ENCODE measurements around the gene TCF12.

The TCF12 gene

GRCh38 chr15:56936929-56937328 lies 18.5 kb downstream of the TCF12 start:
- no peak for DNase-seq (ENCODE audit: low spot score)
- H2BK5ac ChIP-seq (ENCODE audit: low read length) = no peak overlapping the region
- H3K18ac ChIP-seq (ENCODE audit: low read length) = no peak overlapping the region
- H3K4me1 ChIP-seq (ENCODE audit: control insufficient read depth in 2 of 2, insufficient read depth in 1 of 2, low read depth in 1 of 2, low read length in 2 of 2) = no peaks in the 10 kb centered on the region
- H4K91ac ChIP-seq (ENCODE audit: low read depth, low read length, poor library complexity) = no peak overlapping the region
- no peaks in the 10 kb centered on the region for H3K27me3 ChIP-seq (ENCODE audit: control insufficient read depth in 3 of 3, insufficient read depth in 3 of 3, low read depth in 1 of 3, low read length in 3 of 3)
- H3K4ac ChIP-seq (ENCODE audit: low read length) = no peak overlapping the region
- H3K79me1 ChIP-seq (ENCODE audit: low read depth, low read length) = no peaks in the 10 kb centered on the region
- H2BK120ac ChIP-seq (ENCODE audit: low read depth, low read length) = no peak overlapping the region
- H2BK12ac ChIP-seq (ENCODE audit: low read length) = no peak overlapping the region
- H2AK5ac ChIP-seq (ENCODE audit: low read depth, low read length) = no peak overlapping the region
- H3K9ac ChIP-seq (ENCODE audit: low read depth, low read length, poor library complexity) = no peak overlapping the region
- H4K8ac ChIP-seq (ENCODE audit: low read depth, low read length) = no peak overlapping the region
- H3K9me3 ChIP-seq (replicated peaks in 1 of 2; ENCODE audit: control insufficient read depth in 2 of 2, insufficient read depth in 1 of 2, low read depth in 1 of 2, low read length in 2 of 2) = peaks cover 3 to 30% of the 10 kb centered on the region in 2 donors
- H2AFZ ChIP-seq (ENCODE audit: low read length) = no peak overlapping the region
- H3K23ac ChIP-seq (ENCODE audit: low read depth, low read length, poor library complexity) = no peak overlapping the region
- WGBS, 2 donors (ENCODE audit: extremely low coverage in 2 of 2, insufficient read length in 2 of 2, insufficient replicate concordance in 1 of 2) = no CpG with 5 or more reads among the region's 5 CpGs
- no peak overlapping the region for H3K4me2 ChIP-seq (ENCODE audit: insufficient read depth, low read length, poor library complexity, severe bottlenecking)
- H3K4me3 ChIP-seq (ENCODE audit: low read length in 2 of 2) = no peak overlapping the region
- no peak overlapping the region for H3K27ac ChIP-seq (replicated peaks; ENCODE audit: low read length)
- H2BK15ac ChIP-seq (ENCODE audit: low read length) = no peak overlapping the region
- H3K14ac ChIP-seq (ENCODE audit: low read length) = no peak overlapping the region
- H3K36me3 ChIP-seq (replicated peaks in 1 of 2; ENCODE audit: control insufficient read depth in 2 of 2, insufficient read depth in 2 of 2, low read length in 2 of 2) = peaks cover 3 to 45% of the 10 kb centered on the region in 2 donors

DNA sequence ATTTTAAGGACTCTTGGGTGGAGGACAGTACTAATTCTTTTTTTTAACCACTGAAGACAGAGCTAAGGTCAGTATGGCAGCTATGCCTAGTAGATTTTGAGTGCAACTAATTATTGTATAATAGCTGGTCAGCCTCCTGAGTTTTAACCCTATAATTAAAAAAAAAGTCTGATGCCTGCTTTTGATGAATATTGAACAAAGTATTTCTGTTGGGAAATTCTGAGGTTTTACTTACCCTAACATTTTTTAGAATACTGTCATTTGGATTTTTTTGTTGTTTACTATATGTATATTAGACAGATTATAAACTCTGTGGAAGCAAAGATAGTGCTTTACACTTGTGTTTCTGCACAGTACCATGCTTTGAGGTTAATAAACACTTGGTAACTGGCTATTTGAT lies 20.8 kb downstream of the TCF12 start:
- Histone ChIP-seq H4K8ac (ENCODE audit: low read depth, low read length) (no peak overlapping the region), H3K18ac (ENCODE audit: low read length) (no peak overlapping the region), H3K27me3 (ENCODE audit: control insufficient read depth in 3 of 3, insufficient read depth in 3 of 3, low read depth in 1 of 3, low read length in 3 of 3) (no peaks in the 10 kb centered on the region), H3K23ac (ENCODE audit: low read depth, low read length, poor library complexity) (no peak overlapping the region), H3K14ac (ENCODE audit: low read length) (no peak overlapping the region), H3K4me1 (ENCODE audit: control insufficient read depth in 2 of 2, insufficient read depth in 1 of 2, low read depth in 1 of 2, low read length in 2 of 2) (no peaks in the 10 kb centered on the region), H2AK5ac (ENCODE audit: low read depth, low read length) (no peak overlapping the region), H3K4me3 (ENCODE audit: low read length in 2 of 2) (no peak overlapping the region), H2BK5ac (ENCODE audit: low read length) (no peak overlapping the region), H2BK15ac (ENCODE audit: low read length) (no peak overlapping the region), H3K9ac (ENCODE audit: low read depth, low read length, poor library complexity) (no peak overlapping the region), H3K27ac (replicated peaks; ENCODE audit: low read length) (no peak overlapping the region), H3K36me3 (replicated peaks in 1 of 2; ENCODE audit: control insufficient read depth in 2 of 2, insufficient read depth in 2 of 2, low read length in 2 of 2) (peaks cover 3 to 22% of the 10 kb centered on the region in 2 donors), H2AFZ (ENCODE audit: low read length) (no peak overlapping the region), H4K91ac (ENCODE audit: low read depth, low read length, poor library complexity) (no peak overlapping the region), H3K79me1 (ENCODE audit: low read depth, low read length) (no peaks in the 10 kb centered on the region), H3K4ac (ENCODE audit: low read length) (no peak overlapping the region), H2BK120ac (ENCODE audit: low read depth, low read length) (no peak overlapping the region), H3K4me2 (ENCODE audit: insufficient read depth, low read length, poor library complexity, severe bottlenecking) (no peak overlapping the region), H3K9me3 (replicated peaks in 1 of 2; ENCODE audit: control insufficient read depth in 2 of 2, insufficient read depth in 1 of 2, low read depth in 1 of 2, low read length in 2 of 2) (peaks cover 3 to 27% of the 10 kb centered on the region in 2 donors), H2BK12ac (ENCODE audit: low read length) (no peak overlapping the region)
- DNase-seq (ENCODE audit: low spot score) = no peak

- Histone ChIP-seq H3K79me1 (ENCODE audit: low read depth, low read length) (no peaks in the 10 kb centered on the region), H3K9me3 (replicated peaks in 1 of 2; ENCODE audit: control insufficient read depth in 2 of 2, insufficient read depth in 1 of 2, low read depth in 1 of 2, low read length in 2 of 2) (peaks cover 0 to 26% of the 10 kb centered on the region in 2 donors), H4K8ac (ENCODE audit: low read depth, low read length) (no peak overlapping the region), H2BK120ac (ENCODE audit: low read depth, low read length) (no peak overlapping the region), H2BK15ac (ENCODE audit: low read length) (no peak overlapping the region), H3K4me1 (ENCODE audit: control insufficient read depth in 2 of 2, insufficient read depth in 1 of 2, low read depth in 1 of 2, low read length in 2 of 2) (no peaks in the 10 kb centered on the region), H3K27me3 (ENCODE audit: control insufficient read depth in 3 of 3, insufficient read depth in 3 of 3, low read depth in 1 of 3, low read length in 3 of 3) (no peaks in the 10 kb centered on the region), H3K9ac (ENCODE audit: low read depth, low read length, poor library complexity) (no peak overlapping the region), H3K4me3 (ENCODE audit: low read length in 2 of 2) (no peak overlapping the region), H2BK12ac (ENCODE audit: low read length) (no peak overlapping the region), H2AK5ac (ENCODE audit: low read depth, low read length) (no peak overlapping the region), H3K4me2 (ENCODE audit: insufficient read depth, low read length, poor library complexity, severe bottlenecking) (no peak overlapping the region), H3K27ac (replicated peaks; ENCODE audit: low read length) (no peak overlapping the region), H3K18ac (ENCODE audit: low read length) (no peak overlapping the region), H2AFZ (ENCODE audit: low read length) (no peak overlapping the region), H3K4ac (ENCODE audit: low read length) (no peak overlapping the region), H3K14ac (ENCODE audit: low read length) (no peak overlapping the region), H4K91ac (ENCODE audit: low read depth, low read length, poor library complexity) (no peak overlapping the region), H2BK5ac (ENCODE audit: low read length) (no peak overlapping the region), H3K23ac (ENCODE audit: low read depth, low read length, poor library complexity) (no peak overlapping the region), H3K36me3 (replicated peaks in 1 of 2; ENCODE audit: control insufficient read depth in 2 of 2, insufficient read depth in 2 of 2, low read length in 2 of 2) (peaks cover 0 to 18% of the 10 kb centered on the region in 2 donors)
- DNase-seq (ENCODE audit: low spot score) = no peak
Measured at GRCh38 chr15:56940388-56940787, 21.9 kb downstream of the TCF12 start.

DNA sequence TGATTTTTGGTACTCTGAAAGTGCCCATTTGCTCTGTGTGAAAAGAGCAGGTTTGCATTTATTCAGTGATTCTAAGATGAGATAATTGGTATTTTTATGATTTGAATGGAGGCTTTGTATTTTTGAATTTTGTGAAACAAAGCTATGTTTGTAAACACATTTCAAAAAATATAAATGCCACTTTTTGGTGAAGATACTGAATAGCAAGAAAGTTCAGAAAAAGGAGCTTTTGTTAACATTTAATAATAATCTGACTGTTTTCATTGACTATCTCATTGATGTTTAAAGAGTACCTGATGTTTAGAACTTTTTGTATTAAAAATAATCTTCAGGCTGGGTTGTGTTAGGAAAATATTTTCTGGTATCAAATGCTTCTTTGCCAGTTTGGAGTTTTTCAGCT lies 23.7 kb downstream of the TCF12 start:
- no peak overlapping the region for H3K4ac ChIP-seq (ENCODE audit: low read length)
- H3K36me3 ChIP-seq (replicated peaks in 1 of 2; ENCODE audit: control insufficient read depth in 2 of 2, insufficient read depth in 2 of 2, low read length in 2 of 2) = peaks cover 0 to 20% of the 10 kb centered on the region in 2 donors
- H3K4me2 ChIP-seq (ENCODE audit: insufficient read depth, low read length, poor library complexity, severe bottlenecking) = no peak overlapping the region
- no peaks in the 10 kb centered on the region for H3K4me1 ChIP-seq (ENCODE audit: control insufficient read depth in 2 of 2, insufficient read depth in 1 of 2, low read depth in 1 of 2, low read length in 2 of 2)
- no peaks in the 10 kb centered on the region for H3K27me3 ChIP-seq (ENCODE audit: control insufficient read depth in 3 of 3, insufficient read depth in 3 of 3, low read depth in 1 of 3, low read length in 3 of 3)
- H3K27ac ChIP-seq (replicated peaks; ENCODE audit: low read length) = no peak overlapping the region
- H2AFZ ChIP-seq (ENCODE audit: low read length) = no peak overlapping the region
- H2BK12ac ChIP-seq (ENCODE audit: low read length) = no peak overlapping the region
- no peak overlapping the region for H2BK5ac ChIP-seq (ENCODE audit: low read length)
- no peak overlapping the region for H2AK5ac ChIP-seq (ENCODE audit: low read depth, low read length)
- H3K23ac ChIP-seq (ENCODE audit: low read depth, low read length, poor library complexity) = no peak overlapping the region
- no peak overlapping the region for H3K9ac ChIP-seq (ENCODE audit: low read depth, low read length, poor library complexity)
- no peak for DNase-seq (ENCODE audit: low spot score)
- H2BK120ac ChIP-seq (ENCODE audit: low read depth, low read length) = no peak overlapping the region
- H2BK15ac ChIP-seq (ENCODE audit: low read length) = no peak overlapping the region
- H4K91ac ChIP-seq (ENCODE audit: low read depth, low read length, poor library complexity) = no peak overlapping the region
- H3K9me3 ChIP-seq (replicated peaks in 1 of 2; ENCODE audit: control insufficient read depth in 2 of 2, insufficient read depth in 1 of 2, low read depth in 1 of 2, low read length in 2 of 2) = peaks cover 0 to 20% of the 10 kb centered on the region in 2 donors
- H3K4me3 ChIP-seq (ENCODE audit: low read length in 2 of 2) = no peak overlapping the region
- no peak overlapping the region for H3K14ac ChIP-seq (ENCODE audit: low read length)
- no peaks in the 10 kb centered on the region for H3K79me1 ChIP-seq (ENCODE audit: low read depth, low read length)
- no peak overlapping the region for H3K18ac ChIP-seq (ENCODE audit: low read length)
- H4K8ac ChIP-seq (ENCODE audit: low read depth, low read length) = no peak overlapping the region

All from neuronal stem cell (in vitro differentiated cells).